Activated CD4-positive, alpha-beta T cell treated with anti-CD3 and anti-CD28 coated beads for 4 hours (primary cell): Measurements from ENCODE around the gene FHAD1.

ENCODE experiments used
- DNase-seq, 2 donors: peaks; one replicate each; pipeline ENCODE4 v3.0.0-alpha.2; 2020

Gene FHAD1

DNA sequence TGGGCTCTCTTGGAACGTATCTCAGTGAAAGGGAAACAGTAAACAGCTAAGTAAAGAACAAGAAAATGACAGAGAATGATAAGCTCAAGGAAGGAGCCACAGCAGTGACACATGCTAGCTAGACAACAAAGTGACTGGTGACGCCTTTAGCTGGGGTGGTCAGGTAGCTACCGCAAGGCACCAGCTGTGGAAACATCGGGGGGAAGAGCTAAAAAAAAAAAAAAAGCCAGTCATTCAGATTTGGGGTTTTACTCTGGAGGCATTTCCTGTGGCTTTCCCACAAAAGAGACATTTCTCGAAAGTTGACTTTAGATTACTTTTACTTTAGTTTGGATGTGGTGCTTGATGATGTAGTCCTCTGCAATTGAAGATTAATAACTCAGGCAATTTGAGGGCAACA is 2.1 kb downstream of the FHAD1 start:
- peak; percentile 18 to 61 for DNase-seq

- DNase-seq = no peak
Observed at GRCh38 chr1:15251857-15252835, 5.1 kb downstream of the FHAD1 start.

GRCh38 chr1:15254559-15254958 is 7.5 kb downstream of the FHAD1 start:
- no peak for DNase-seq

DNA sequence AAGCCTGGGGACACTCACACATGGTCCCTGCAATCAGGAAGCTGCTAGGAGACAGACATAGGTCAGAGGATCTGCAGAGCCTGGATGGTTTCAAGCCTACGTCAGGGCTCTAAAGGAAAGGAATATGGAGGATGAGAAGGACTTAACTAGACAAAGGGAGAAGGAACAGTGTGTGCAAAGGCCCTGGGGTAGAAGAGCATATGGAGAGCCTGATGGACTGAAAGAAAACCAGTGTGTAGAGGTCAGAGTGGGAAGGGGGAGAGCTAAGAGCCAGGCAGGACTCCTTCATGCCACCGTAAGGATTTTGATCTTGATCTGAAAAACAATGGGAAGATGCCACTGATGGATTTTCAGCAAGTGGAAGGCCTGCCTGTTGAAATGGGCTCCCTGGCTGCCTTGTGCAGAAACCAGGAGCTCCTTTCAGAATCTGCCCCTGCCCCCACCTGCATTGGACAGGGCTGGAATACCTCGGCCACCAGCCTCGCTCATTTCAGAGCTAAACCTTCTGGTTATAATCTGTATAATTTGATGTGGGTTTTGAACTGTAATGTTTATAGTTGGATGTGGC is 8.6 kb downstream of the FHAD1 start:
- no peak for DNase-seq

DNA sequence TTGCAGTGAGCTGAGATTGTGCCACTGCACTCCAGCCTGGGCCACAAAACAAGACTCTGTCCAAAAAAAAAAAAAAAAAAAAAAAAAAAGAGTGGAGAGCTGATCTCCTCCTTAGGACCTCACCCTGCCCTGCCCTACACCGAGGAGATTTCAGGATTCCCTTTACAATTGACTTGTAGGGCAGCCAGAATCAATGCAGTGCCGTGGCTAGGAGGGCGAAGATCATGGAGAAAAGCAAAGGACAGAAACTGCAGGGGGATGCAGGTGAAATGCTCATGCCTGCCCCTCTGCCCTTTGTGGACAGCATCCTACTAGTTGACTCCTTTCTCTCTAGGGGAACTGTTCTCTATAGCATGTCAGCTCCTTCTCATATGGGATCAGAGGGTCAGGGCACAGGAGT is 9.6 kb downstream of the FHAD1 start:
- no peak for DNase-seq

DNA sequence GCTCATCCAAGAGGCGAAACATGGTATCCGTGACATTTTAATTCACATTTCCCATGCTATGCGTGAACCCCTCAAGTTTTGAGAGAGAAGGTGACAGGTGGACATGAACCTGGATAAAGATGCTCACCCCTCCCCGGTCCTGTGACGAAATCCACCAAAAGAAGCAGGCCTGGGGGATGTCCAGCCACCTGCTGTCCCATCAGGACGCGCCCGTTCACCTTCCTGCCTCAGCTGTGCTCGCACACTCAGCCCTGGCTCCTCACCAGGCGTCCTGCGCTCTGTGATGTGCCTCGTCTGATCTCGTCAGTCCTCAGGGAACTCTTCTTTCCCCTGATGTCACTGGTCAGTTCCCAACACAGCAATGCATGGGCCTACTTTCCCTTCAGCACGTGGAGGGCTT is 10.3 kb downstream of the FHAD1 start:
- no peak for DNase-seq

DNA sequence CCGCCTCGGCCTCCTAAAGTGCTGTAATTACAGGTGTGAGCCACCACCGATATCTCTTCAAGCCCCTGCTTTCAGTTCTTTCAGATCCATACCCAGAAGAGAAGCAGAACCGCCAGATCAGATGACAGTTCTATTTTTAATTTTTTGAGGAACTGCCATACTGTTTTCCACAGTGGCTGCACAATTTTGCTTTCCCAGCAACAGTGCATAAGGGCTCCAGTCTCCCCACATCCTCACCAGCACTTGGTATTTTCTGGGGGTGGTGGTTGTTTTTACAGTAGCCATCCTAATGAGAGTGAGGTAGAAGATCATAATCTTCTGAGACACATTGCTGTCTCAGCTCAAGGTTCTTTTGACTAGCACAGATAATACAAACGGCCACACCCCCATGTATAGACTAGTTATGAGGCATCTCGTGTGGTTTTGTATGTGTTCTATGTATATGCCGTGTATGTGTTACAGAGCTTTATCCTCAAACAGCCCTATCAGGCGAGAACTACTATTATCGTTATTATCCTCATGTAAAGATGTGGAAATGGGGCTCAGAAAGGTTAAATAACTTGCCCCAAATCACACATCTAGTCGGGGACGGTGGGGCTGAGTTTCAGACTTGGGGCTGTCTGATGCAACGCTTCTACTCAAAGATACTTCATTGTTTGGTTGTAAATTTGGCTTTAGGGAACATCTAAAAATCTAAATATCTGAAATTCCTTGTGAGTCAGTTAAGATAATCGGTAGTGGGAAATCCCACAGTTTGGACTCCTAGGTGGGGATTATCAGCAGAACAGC is 12.0 kb downstream of the FHAD1 start:
- no peak for DNase-seq

DNA sequence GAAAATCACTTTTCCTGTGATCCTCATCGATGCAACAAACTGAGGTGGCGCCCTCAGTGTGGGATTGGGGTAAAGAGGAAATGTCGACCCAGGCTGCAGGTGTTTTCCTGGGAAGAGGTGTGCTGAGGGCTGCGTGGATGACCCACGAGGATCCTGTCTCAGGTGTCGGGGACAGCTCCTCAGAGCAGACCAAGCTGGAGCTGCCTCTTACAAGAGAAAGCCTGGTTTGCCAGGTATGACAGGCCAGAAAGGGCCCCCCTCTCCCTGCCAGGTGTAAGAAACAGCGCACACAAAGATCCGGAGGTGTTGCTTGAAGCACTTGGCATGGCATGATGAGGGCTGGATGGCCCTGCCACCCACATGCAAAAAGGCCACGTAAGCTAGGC is 12.6 kb downstream of the FHAD1 start:
- no peak for DNase-seq

DNA sequence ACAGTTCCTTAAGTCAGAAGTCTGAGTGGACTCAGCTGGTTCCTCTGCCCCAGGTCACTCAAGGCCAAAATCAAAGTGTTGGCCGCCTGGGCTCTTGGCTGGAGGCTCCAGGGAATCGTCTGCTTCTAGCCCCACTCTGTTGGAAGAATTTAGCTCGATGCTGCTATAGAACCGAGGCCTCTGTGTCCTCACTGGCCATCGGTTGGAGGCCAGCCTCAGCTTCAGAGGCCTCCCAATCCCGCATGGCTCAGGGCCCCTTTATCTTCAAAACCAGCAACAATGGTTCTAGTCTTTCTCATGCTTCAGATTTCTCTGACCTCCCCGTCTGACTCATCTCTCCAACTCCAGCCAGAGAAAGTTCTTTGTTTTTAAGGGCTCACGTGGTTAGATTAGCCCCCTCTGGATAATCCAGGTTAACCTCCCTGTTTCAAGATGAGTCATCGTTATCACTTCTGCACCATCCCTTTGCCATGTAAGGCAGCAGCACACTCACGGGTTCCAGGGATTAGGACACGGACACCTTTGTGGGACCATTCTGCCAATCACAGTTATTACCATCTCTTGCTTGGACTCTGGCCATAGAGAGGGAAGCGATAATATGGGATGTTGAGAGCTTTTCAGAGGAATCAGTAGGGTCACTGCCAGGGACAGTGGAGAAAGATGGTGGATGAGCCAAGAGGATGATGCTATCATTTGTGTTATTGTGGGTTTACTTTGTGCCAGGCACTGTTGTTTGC is 13.6 kb downstream of the FHAD1 start:
- DNase-seq = no peak

- DNase-seq = peak in 1 of 2 donors; percentile 20
Observed at GRCh38 chr1:15261155-15262002, 14.4 kb downstream of the FHAD1 start.

DNA sequence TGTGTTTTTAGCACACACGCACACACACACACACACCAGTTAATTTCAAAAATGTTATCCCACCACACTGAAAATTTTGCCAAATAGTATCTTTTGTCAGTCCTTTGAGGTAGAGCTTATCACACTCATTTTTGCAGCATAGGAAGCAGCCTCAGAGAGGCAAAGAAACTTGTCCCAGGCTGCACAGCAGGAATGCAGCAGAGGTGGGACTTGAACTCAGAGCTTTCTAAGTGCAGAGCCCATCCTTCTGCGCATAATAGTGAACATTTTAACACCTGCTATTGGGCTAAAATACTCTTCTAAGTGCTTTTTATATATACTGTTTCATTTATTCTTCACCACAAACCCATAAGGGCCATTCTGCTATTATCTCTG is 15.0 kb downstream of the FHAD1 start:
- no peak for DNase-seq

GRCh38 chr1:15262706-15263105 is 15.7 kb downstream of the FHAD1 start:
- no peak for DNase-seq

GRCh38 chr1:15264769-15265168 is 17.7 kb downstream of the FHAD1 start:
- DNase-seq = no peak

- DNase-seq = no peak
Observed at GRCh38 chr1:15271196-15271595, 24.2 kb downstream of the FHAD1 start.

- DNase-seq = peak; percentile 19 to 20
Observed at GRCh38 chr1:15272009-15272781, 25.2 kb downstream of the FHAD1 start.

DNA sequence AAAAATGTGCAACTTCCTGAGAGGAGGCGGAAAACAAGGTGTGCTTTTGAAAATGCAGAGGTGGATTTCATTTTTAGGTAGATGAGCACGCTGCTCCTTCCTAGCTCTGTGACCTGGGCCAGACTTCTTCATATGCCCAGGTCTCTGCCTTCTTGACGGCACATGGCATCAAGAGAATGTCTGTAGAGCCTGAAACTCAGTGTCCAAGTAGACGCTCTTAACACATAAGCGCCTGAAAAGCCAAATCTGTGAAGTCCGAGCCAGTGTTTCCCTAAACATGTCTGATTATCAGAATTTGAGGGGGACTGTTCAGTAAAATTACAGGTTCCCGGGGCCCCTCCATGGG is 25.7 kb downstream of the FHAD1 start:
- no peak for DNase-seq

DNA sequence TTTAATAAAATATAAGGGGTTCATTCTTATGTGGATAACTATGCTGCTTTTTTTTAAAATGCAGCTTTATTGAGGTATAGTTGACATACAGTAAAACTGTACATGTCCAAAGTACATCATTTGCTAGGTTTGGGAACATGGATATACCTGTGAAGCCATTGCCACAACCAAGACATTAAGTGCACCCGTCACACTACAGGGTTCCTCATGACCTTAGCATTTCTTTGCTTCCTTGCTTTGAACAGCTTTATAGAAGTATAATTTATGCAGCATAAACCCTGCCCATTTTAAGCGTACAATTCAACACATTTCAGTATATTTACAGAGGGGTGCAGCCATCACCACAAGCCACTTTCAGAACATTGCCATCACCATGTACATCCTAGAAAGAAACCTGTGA is 26.3 kb downstream of the FHAD1 start:
- DNase-seq = no peak

GRCh38 chr1:15275921-15276683 is 29.1 kb downstream of the FHAD1 start:
- DNase-seq = no peak

DNA sequence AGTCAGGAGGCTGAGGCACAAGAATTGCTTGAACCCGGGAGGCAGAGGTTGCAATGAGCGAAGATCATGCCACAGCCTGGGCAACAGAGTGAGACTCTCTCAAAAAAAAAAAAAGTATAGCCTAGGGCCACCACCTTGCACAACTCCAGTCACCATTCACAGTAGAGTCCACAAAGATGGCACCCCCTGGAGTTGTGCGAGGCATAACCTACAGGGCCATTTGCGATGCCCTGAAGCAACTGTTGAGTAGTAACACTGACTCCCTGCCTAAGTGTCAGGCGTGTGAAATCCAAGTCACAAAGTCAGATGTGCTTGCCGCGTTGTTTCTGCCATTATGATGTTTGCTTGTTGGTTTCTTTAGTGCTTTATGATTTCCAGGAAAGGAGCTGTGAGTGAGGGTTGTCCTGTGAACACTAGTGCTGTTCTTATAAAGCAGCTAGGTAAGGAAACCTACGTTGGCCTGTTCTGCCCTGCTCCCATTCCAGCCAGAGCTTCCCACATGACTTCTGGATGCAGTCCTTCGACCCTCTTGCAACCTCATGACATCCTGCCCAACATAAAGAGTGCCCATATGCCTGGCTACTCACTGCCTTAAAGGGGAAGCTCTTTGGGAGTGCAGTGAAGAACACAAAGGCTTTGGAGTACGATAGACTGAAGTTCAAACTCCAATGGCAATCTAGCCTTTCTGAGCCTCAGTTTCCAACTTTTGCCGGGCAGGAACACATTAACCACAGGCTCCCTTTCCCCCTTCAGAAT is 29.8 kb downstream of the FHAD1 start:
- no peak for DNase-seq

GRCh38 chr1:15277447-15277838 is 30.4 kb downstream of the FHAD1 start:
- no peak for DNase-seq
